SK-N-MC (cell line): ENCODE data around the gene METTL27.
"Not testable (repeated sequence)": the region's sequence is repeated elsewhere in the genome, so short reads cannot be mapped to it uniquely, and the experiment has no call there.

Source experiments
- DNase-seq: peaks from one replicate; pipeline ENCODE4 v3.0.0-alpha.2; 2011; ENCODE audit warnings: low read depth, low spot score
- H3K27ac ChIP-seq: fragments of 200-600 bp; sonication (generic); 2 replicates; pipeline ENCODE4 v1.5.1; 2016; ENCODE audit warnings: mixed run types
- H3K36me3 ChIP-seq: fragments of 200-600 bp; sonication (generic); 2 replicates; pipeline ENCODE4 v1.6.1; 2017; ENCODE audit warnings: antibody characterized with exemption, low read length, mixed read lengths; ENCODE audit not compliant: insufficient read depth
- H3K4me3 ChIP-seq: fragments of 200-600 bp; sonication (generic); 2 replicates; pipeline ENCODE4 v1.5.1; 2016
- H3K9ac ChIP-seq: fragments of 200-600 bp; sonication (generic); 2 replicates; pipeline ENCODE4 v1.8.0; 2017; ENCODE audit warnings: mixed run types, mixed read lengths; ENCODE audit not compliant: insufficient read length
- H3K9me3 ChIP-seq: fragments of 200-600 bp; sonication (generic); 2 replicates; pipeline ENCODE4 v1.6.1; 2017; ENCODE audit warnings: low read depth, mild to moderate bottlenecking, antibody characterized with exemption, low read length, moderate library complexity, mixed read lengths
- EZH2 ChIP-seq: fragments of 200-600 bp; sonication (generic); IDR thresholded peaks from one replicate; pipeline ENCODE4 v1.6.1; 2017; ENCODE audit warnings: antibody characterized with exemption
- FOXP2 ChIP-seq: optimal IDR thresholded peaks from 2 replicates; pipeline ENCODE3; 2011; ENCODE audit warnings: mild to moderate bottlenecking, moderate library complexity; ENCODE audit not compliant: insufficient read depth; ENCODE audit errors: extremely low read length, control extremely low read depth
- POLR2AphosphoS5 ChIP-seq: IDR thresholded peaks from 2 replicates; pipeline ENCODE4 v1.6.1; 2012; ENCODE audit warnings: mild to moderate bottlenecking, low read depth, low read length, borderline replicate concordance

Gene METTL27

GRCh38 chr7:73841689-73842066, 638 bp downstream of the METTL27 start:
- H3K9ac ChIP-seq, result peak overlapping the region; percentile 87
- TF ChIP-seq POLR2AphosphoS5 (no peak), EZH2 (no peak), FOXP2 (no peak)
- H3K4me3 ChIP-seq, result peak overlapping the region; percentile 94
- no peak overlapping the region for H3K27ac ChIP-seq
- no peaks in the 10 kb centered on the region for H3K36me3 ChIP-seq
- no peak for DNase-seq
- no peaks in the 10 kb centered on the region for H3K9me3 ChIP-seq

GRCh38 chr7:73840715-73841379, 1.5 kb downstream of the METTL27 start:
- Histone ChIP-seq H3K36me3 (no peaks in the 10 kb centered on the region), H3K4me3 (no peak overlapping the region), H3K9ac (no peak overlapping the region), H3K27ac (no peak overlapping the region), H3K9me3 (no peaks in the 10 kb centered on the region)
- no peak for DNase-seq
- TF ChIP-seq POLR2AphosphoS5 (no peak), FOXP2 (no peak), EZH2 (no peak)

GRCh38 chr7:73839743-73840714, 2.3 kb downstream of the METTL27 start:
- H3K27ac ChIP-seq, result no peak overlapping the region
- H3K9ac ChIP-seq, result no peak overlapping the region
- H3K36me3 ChIP-seq, result no peaks in the 10 kb centered on the region
- DNase-seq, result no peak
- TF ChIP-seq FOXP2 (no peak), POLR2AphosphoS5 (no peak), EZH2 (no peak)
- H3K9me3 ChIP-seq, result no peaks in the 10 kb centered on the region
- H3K4me3 ChIP-seq, result no peak overlapping the region

- no peak for DNase-seq
- Histone ChIP-seq H3K9ac (no peak overlapping the region), H3K27ac (no peak overlapping the region), H3K4me3 (no peak overlapping the region), H3K36me3 (no peaks in the 10 kb centered on the region), H3K9me3 (no peaks in the 10 kb centered on the region)
- TF ChIP-seq POLR2AphosphoS5, result no peak
- no peak for TF ChIP-seq EZH2
- no peak for TF ChIP-seq FOXP2
Observed at GRCh38 chr7:73839290-73839689, 3.0 kb downstream of the METTL27 start.

- TF ChIP-seq POLR2AphosphoS5 (no peak), FOXP2 (no peak), EZH2 (no peak)
- Histone ChIP-seq H3K9me3 (no peaks in the 10 kb centered on the region), H3K4me3 (no peak overlapping the region), H3K36me3 (no peaks in the 10 kb centered on the region), H3K27ac (no peak overlapping the region), H3K9ac (no peak overlapping the region)
- no peak for DNase-seq
Observed at GRCh38 chr7:73838642-73839041, 3.7 kb downstream of the METTL27 start.

GRCh38 chr7:73837167-73837566, 5.1 kb downstream of the METTL27 start:
- not testable (repeated sequence) for H3K9me3 ChIP-seq, DNase-seq, H3K4me3 ChIP-seq, H3K36me3 ChIP-seq, H3K27ac ChIP-seq, H3K9ac ChIP-seq

- H3K9me3 ChIP-seq, result no peaks in the 10 kb centered on the region
- H3K36me3 ChIP-seq, result no peaks in the 10 kb centered on the region
- no peak overlapping the region for H3K27ac ChIP-seq
- no peak overlapping the region for H3K9ac ChIP-seq
- H3K4me3 ChIP-seq, result no peak overlapping the region
- TF ChIP-seq EZH2, result no peak
- TF ChIP-seq POLR2AphosphoS5, result no peak
- no peak for TF ChIP-seq FOXP2
- DNase-seq, result no peak
Observed at GRCh38 chr7:73834626-73835191, 7.6 kb downstream of the METTL27 start.

GRCh38 chr7:73833251-73833919, 8.9 kb downstream of the METTL27 start:
- H3K27ac ChIP-seq, result no peak overlapping the region
- H3K9me3 ChIP-seq, result no peaks in the 10 kb centered on the region
- TF ChIP-seq FOXP2 (no peak), POLR2AphosphoS5 (no peak), EZH2 (no peak)
- H3K36me3 ChIP-seq, result no peaks in the 10 kb centered on the region
- no peak for DNase-seq
- no peak overlapping the region for H3K9ac ChIP-seq
- no peak overlapping the region for H3K4me3 ChIP-seq
